ENCODE data around the gene LRRC1. TPM values are rescaled to one million over a fixed set of nuclear protein-coding genes. Genes with fewer than 3 reads are reported as not detected.

Gene LRRC1
- total RNA-seq (2014; rRNA removed; shearing (Covaris generic); ENCODE audit: low replicate concordance), result 0.62 and 0.72 TPM in 2 replicates

GRCh38 chr6:53794720-53795339 lies at the start of gene LRRC1:
LRRC1 (plus strand) TSS chr6:53795005; CDS start chr6:53795257, 252 bp downstream.
- Histone ChIP-seq H3K27me3 (no peaks in the 10 kb centered on the region; the same call in 1 of the 2 replicates), H3K4me3 (peak within 1 kb of the TSS; percentile 63), H3K9me3 (peaks cover 2% of the 10 kb centered on the region; the same call in 1 of the 2 replicates), H3K36me3 (no peaks in the 10 kb centered on the region)
- peak; percentile 79 for DNase-seq

GRCh38 chr6:53746442-53747103 lies 48.2 kb upstream of the LRRC1 start:
- Histone ChIP-seq H3K4me3 (no peak overlapping the region), H3K9me3 (no peaks in the 10 kb centered on the region), H3K36me3 (no peaks in the 10 kb centered on the region), H3K27me3 (no peaks in the 10 kb centered on the region)
- DNase-seq, result no peak

- Histone ChIP-seq H3K9me3 (no peaks in the 10 kb centered on the region), H3K36me3 (no peaks in the 10 kb centered on the region), H3K27me3 (no peaks in the 10 kb centered on the region), H3K4me3 (no peak overlapping the region)
- DNase-seq, result no peak
These were observed 44.7 kb upstream of the LRRC1 start for GRCh38 chr6:53750052-53750650.

- no peaks in the 10 kb centered on the region for H3K27me3 ChIP-seq
- H3K36me3 ChIP-seq, result no peaks in the 10 kb centered on the region
- no peak for DNase-seq
These were observed 43.4 kb upstream of the LRRC1 start for GRCh38 chr6:53751417-53751816.

GRCh38 chr6:53752440-53752839 lies 42.4 kb upstream of the LRRC1 start:
- DNase-seq, result no peak
- H3K36me3 ChIP-seq, result no peaks in the 10 kb centered on the region
- no peaks in the 10 kb centered on the region for H3K27me3 ChIP-seq
- no peaks in the 10 kb centered on the region for H3K9me3 ChIP-seq
- no peak overlapping the region for H3K4me3 ChIP-seq

More at GRCh38 chr6:53751417-53751816, 43.4 kb upstream of the LRRC1 start:
- no peaks in the 10 kb centered on the region for H3K9me3 ChIP-seq
- H3K4me3 ChIP-seq, result no peak overlapping the region

- Histone ChIP-seq H3K9me3 (no peaks in the 10 kb centered on the region), H3K4me3 (no peak overlapping the region), H3K27me3 (no peaks in the 10 kb centered on the region), H3K36me3 (no peaks in the 10 kb centered on the region)
- no peak for DNase-seq
These were observed 41.9 kb upstream of the LRRC1 start for GRCh38 chr6:53752856-53753255.

GRCh38 chr6:53754330-53754729 lies 40.5 kb upstream of the LRRC1 start:
- no peaks in the 10 kb centered on the region for H3K9me3 ChIP-seq
- H3K27me3 ChIP-seq, result no peaks in the 10 kb centered on the region
- no peak overlapping the region for H3K4me3 ChIP-seq
- H3K36me3 ChIP-seq, result no peaks in the 10 kb centered on the region
- no peak for DNase-seq

- H3K9me3 ChIP-seq, result no peaks in the 10 kb centered on the region
- no peak for DNase-seq
- H3K36me3 ChIP-seq, result no peaks in the 10 kb centered on the region
- no peaks in the 10 kb centered on the region for H3K27me3 ChIP-seq
- no peak overlapping the region for H3K4me3 ChIP-seq
These were observed 38.4 kb upstream of the LRRC1 start for GRCh38 chr6:53756396-53756795.

- no peaks in the 10 kb centered on the region for H3K27me3 ChIP-seq
- no peaks in the 10 kb centered on the region for H3K36me3 ChIP-seq
- no peak for DNase-seq
- no peaks in the 10 kb centered on the region for H3K9me3 ChIP-seq
- no peak overlapping the region for H3K4me3 ChIP-seq
These were observed 36.3 kb upstream of the LRRC1 start for GRCh38 chr6:53758496-53758895.

GRCh38 chr6:53761036-53761435 lies 33.8 kb upstream of the LRRC1 start:
- DNase-seq, result no peak
- H3K4me3 ChIP-seq, result no peak overlapping the region
- H3K27me3 ChIP-seq, result no peaks in the 10 kb centered on the region
- no peaks in the 10 kb centered on the region for H3K9me3 ChIP-seq
- no peaks in the 10 kb centered on the region for H3K36me3 ChIP-seq

- Histone ChIP-seq H3K27me3 (no peaks in the 10 kb centered on the region), H3K4me3 (no peak overlapping the region), H3K36me3 (no peaks in the 10 kb centered on the region), H3K9me3 (no peaks in the 10 kb centered on the region)
- no peak for DNase-seq
These were observed 29.5 kb upstream of the LRRC1 start for GRCh38 chr6:53765270-53765669.

- Histone ChIP-seq H3K36me3 (no peaks in the 10 kb centered on the region), H3K9me3 (no peaks in the 10 kb centered on the region), H3K27me3 (no peaks in the 10 kb centered on the region), H3K4me3 (no peak overlapping the region)
- DNase-seq, result no peak
These were observed 27.9 kb upstream of the LRRC1 start for GRCh38 chr6:53766930-53767329.

GRCh38 chr6:53767941-53768340 lies 26.9 kb upstream of the LRRC1 start:
- no peak overlapping the region for H3K4me3 ChIP-seq
- H3K9me3 ChIP-seq, result no peaks in the 10 kb centered on the region
- DNase-seq, result no peak
- H3K27me3 ChIP-seq, result no peaks in the 10 kb centered on the region
- H3K36me3 ChIP-seq, result no peaks in the 10 kb centered on the region

- Histone ChIP-seq H3K27me3 (no peaks in the 10 kb centered on the region), H3K36me3 (no peaks in the 10 kb centered on the region), H3K4me3 (no peak overlapping the region), H3K9me3 (no peaks in the 10 kb centered on the region)
- DNase-seq, result no peak
These were observed 26.2 kb upstream of the LRRC1 start for GRCh38 chr6:53768636-53769035.

GRCh38 chr6:53770780-53771249 lies 24.0 kb upstream of the LRRC1 start:
- Histone ChIP-seq H3K9me3 (no peaks in the 10 kb centered on the region), H3K4me3 (no peak overlapping the region), H3K27me3 (no peaks in the 10 kb centered on the region), H3K36me3 (no peaks in the 10 kb centered on the region)
- no peak for DNase-seq

GRCh38 chr6:53771785-53772624 lies 22.8 kb upstream of the LRRC1 start:
- H3K36me3 ChIP-seq, result no peaks in the 10 kb centered on the region
- no peak for DNase-seq
- no peaks in the 10 kb centered on the region for H3K9me3 ChIP-seq
- no peak overlapping the region for H3K4me3 ChIP-seq
- H3K27me3 ChIP-seq, result no peaks in the 10 kb centered on the region

Measured in MG63 (cell line).